Measurements from ENCODE around the gene OR52K1. TPM values are rescaled to one million over a fixed set of nuclear protein-coding genes. Genes with fewer than 3 reads are reported as not detected.

Gene OR52K1
- total RNA-seq, 1 donor from 2014 or later = not detected

- H3K27me3 ChIP-seq (ENCODE audit: control insufficient read depth, insufficient read depth, low read length) = no peaks in the 10 kb centered on the region
- no peak for FAIRE-seq
- H3K36me3 ChIP-seq (ENCODE audit: control insufficient read depth, insufficient read depth, low read length) = no peaks in the 10 kb centered on the region
- peak; percentile 15 for DNase-seq (ENCODE audit: low read depth)
- no peak for TF ChIP-seq CTCF (IDR thresholded peaks at IDR 0.05; ENCODE audit: insufficient read depth, low read length, severe bottlenecking)
- no peak overlapping the region for H3K4me3 ChIP-seq (ENCODE audit: low read depth, low read length)
These were observed 29.1 kb downstream of the OR52K1 start for GRCh38 chr11:4511282-4512245.

GRCh38 chr11:4514196-4514595 is 31.8 kb downstream of the OR52K1 start:
- FAIRE-seq (no peak), DNase-seq (ENCODE audit: low read depth) (no peak)
- H3K27me3 ChIP-seq (ENCODE audit: control insufficient read depth, insufficient read depth, low read length) = no peaks in the 10 kb centered on the region
- no peaks in the 10 kb centered on the region for H3K36me3 ChIP-seq (ENCODE audit: control insufficient read depth, insufficient read depth, low read length)
- no peak overlapping the region for H3K4me3 ChIP-seq (ENCODE audit: low read depth, low read length)
- TF ChIP-seq CTCF (IDR thresholded peaks at IDR 0.05; ENCODE audit: insufficient read depth, low read length, severe bottlenecking) = no peak

GRCh38 chr11:4522339-4522738 is 39.9 kb downstream of the OR52K1 start:
- no peak for TF ChIP-seq CTCF (IDR thresholded peaks at IDR 0.05; ENCODE audit: insufficient read depth, low read length, severe bottlenecking)
- no peaks in the 10 kb centered on the region for H3K27me3 ChIP-seq (ENCODE audit: control insufficient read depth, insufficient read depth, low read length)
- FAIRE-seq = no peak

GRCh38 chr11:4522752-4523151 is 40.3 kb downstream of the OR52K1 start:
- DNase-seq (ENCODE audit: low read depth) = no peak
- TF ChIP-seq CTCF (IDR thresholded peaks at IDR 0.05; ENCODE audit: insufficient read depth, low read length, severe bottlenecking) = no peak
- no peaks in the 10 kb centered on the region for H3K36me3 ChIP-seq (ENCODE audit: control insufficient read depth, insufficient read depth, low read length)
- FAIRE-seq = no peak
- no peaks in the 10 kb centered on the region for H3K27me3 ChIP-seq (ENCODE audit: control insufficient read depth, insufficient read depth, low read length)
- H3K4me3 ChIP-seq (ENCODE audit: low read depth, low read length) = no peak overlapping the region

More at GRCh38 chr11:4522339-4522738, 39.9 kb downstream of the OR52K1 start:
- no peak for DNase-seq (ENCODE audit: low read depth)
- Histone ChIP-seq H3K4me3 (ENCODE audit: low read depth, low read length) (no peak overlapping the region), H3K36me3 (ENCODE audit: control insufficient read depth, insufficient read depth, low read length) (no peaks in the 10 kb centered on the region)

- H3K27me3 ChIP-seq (ENCODE audit: control insufficient read depth, insufficient read depth, low read length) = no peaks in the 10 kb centered on the region
- no peak for FAIRE-seq
These were observed 41.2 kb downstream of the OR52K1 start for GRCh38 chr11:4523666-4524065.

More at GRCh38 chr11:4523666-4524065, 41.2 kb downstream of the OR52K1 start:
- no peak for TF ChIP-seq CTCF (IDR thresholded peaks at IDR 0.05; ENCODE audit: insufficient read depth, low read length, severe bottlenecking)
- DNase-seq (ENCODE audit: low read depth) = no peak
- H3K36me3 ChIP-seq (ENCODE audit: control insufficient read depth, insufficient read depth, low read length) = no peaks in the 10 kb centered on the region
- no peak overlapping the region for H3K4me3 ChIP-seq (ENCODE audit: low read depth, low read length)
